Measurements from ENCODE around the gene DENND6A. TPM values are rescaled to one million over a fixed set of nuclear protein-coding genes. Genes with fewer than 3 reads are reported as not detected.

DENND6A gene
- total RNA-seq, 4 donors from 2014 or later = 36.9 to 52.0 (median 43.8) TPM

GRCh38 chr3:57675530-57675929, 17.3 kb downstream of the DENND6A start:
- Histone ChIP-seq H3K36me3 (no peaks in the 10 kb centered on the region), H3K27ac (peak overlapping the region in 1 of 3 donors; percentile 11), H3K27me3 (no peaks in the 10 kb centered on the region), H3K4me1 (peaks cover 4 to 15% of the 10 kb centered on the region in 2 donors), H3K9me3 (no peaks in the 10 kb centered on the region), H3K4me3 (replicated peaks in 1 of 3) (no peak overlapping the region)
- intact Hi-C loops (cut with DNase I) = no loop called here
- DNase-seq = no peak
- no peak for TF ChIP-seq POLR2A (IDR thresholded peaks at IDR 0.05)
- TF ChIP-seq, protein P1, sequence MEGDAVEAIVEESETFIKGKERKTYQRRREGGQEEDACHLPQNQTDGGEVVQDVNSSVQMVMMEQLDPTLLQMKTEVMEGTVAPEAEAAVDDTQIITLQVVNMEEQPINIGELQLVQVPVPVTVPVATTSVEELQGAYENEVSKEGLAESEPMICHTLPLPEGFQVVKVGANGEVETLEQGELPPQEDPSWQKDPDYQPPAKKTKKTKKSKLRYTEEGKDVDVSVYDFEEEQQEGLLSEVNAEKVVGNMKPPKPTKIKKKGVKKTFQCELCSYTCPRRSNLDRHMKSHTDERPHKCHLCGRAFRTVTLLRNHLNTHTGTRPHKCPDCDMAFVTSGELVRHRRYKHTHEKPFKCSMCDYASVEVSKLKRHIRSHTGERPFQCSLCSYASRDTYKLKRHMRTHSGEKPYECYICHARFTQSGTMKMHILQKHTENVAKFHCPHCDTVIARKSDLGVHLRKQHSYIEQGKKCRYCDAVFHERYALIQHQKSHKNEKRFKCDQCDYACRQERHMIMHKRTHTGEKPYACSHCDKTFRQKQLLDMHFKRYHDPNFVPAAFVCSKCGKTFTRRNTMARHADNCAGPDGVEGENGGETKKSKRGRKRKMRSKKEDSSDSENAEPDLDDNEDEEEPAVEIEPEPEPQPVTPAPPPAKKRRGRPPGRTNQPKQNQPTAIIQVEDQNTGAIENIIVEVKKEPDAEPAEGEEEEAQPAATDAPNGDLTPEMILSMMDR (IDR thresholded peaks at IDR 0.05) = no peak

DNA sequence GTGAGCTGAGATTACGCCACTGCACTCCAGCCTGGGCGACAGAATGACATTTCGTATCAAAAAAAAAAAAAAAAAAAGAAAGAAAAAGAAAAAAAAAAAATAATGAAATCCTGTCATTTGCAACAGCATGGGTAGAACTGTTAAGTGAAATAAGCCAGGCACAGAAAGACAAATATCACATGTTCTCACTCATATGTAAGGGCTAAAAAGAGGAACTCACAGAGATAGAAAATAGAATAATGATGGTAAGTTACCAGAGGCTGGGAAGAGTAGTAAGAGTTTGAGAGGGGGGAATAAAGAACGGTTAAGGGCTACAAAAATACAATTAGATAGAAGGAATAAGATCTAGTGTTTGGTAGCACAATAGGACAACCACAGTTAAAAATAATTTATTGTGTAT, 19.7 kb downstream of the DENND6A start:
- TF ChIP-seq, protein P1 (IDR thresholded peaks at IDR 0.05) = no peak
- TF ChIP-seq POLR2A (IDR thresholded peaks at IDR 0.05) = no peak
- Histone ChIP-seq H3K36me3 (no peaks in the 10 kb centered on the region), H3K4me1 (peaks cover 4 to 8% of the 10 kb centered on the region in 2 donors), H3K27ac (no peak overlapping the region), H3K27me3 (no peaks in the 10 kb centered on the region), H3K4me3 (replicated peaks in 1 of 3) (no peak overlapping the region), H3K9me3 (no peaks in the 10 kb centered on the region)
- WGBS, 2 donors = 88 to 93% methylated on average over 4 of the region's 4 CpGs
- intact Hi-C loops (cut with DNase I) = no loop called here
- no peak for DNase-seq

DNA sequence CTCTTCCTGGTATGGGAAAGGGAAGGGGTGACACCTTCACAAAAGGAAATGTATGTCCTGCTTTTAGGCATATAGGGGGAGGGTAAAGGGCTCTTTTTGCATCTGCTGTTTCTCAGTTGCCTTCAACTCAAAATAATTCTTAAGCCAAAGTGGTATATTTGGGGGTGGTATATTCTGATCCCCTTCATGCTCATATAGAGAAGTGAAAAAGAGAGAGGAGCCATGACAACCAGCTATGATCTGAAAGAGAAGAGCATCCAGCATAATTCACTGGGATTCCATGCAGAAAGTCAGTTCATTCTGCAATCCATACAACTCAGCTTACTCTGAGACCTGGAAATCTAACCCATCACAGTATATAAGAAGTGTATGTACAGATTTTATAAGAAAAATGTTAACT, 22.3 kb downstream of the DENND6A start:
- peaks cover 0 to 3% of the 10 kb centered on the region in 2 donors for H3K4me1 ChIP-seq
- H3K36me3 ChIP-seq = peaks cover 0 to 3% of the 10 kb centered on the region in 2 donors
- TF ChIP-seq, protein P1 (IDR thresholded peaks at IDR 0.05) = no peak
- TF ChIP-seq POLR2A (IDR thresholded peaks at IDR 0.05) = no peak
- no peak overlapping the region for H3K4me3 ChIP-seq (replicated peaks in 1 of 3)
- DNase-seq = no peak
- H3K9me3 ChIP-seq = no peaks in the 10 kb centered on the region
- no peaks in the 10 kb centered on the region for H3K27me3 ChIP-seq
- H3K27ac ChIP-seq = no peak overlapping the region
- intact Hi-C loops (cut with DNase I) = no loop called here

DNA sequence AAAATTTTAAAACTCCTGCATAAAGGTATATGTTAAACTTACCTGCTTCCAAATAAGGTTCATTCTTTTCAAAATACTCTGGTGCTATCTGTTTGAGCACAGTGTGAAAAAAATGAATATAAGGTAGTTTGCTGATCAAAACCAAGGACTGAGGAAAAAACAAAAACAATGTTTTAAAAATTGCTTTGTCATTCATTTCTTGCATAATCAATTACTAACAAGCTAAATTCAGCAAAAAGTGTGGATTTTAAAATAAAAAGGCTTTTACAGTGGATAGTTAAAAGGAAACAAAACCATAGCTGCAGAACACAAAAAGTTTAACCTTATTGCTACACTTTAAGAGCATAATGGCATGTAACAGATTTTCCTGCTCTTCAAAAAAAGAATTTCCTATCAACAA, 31.5 kb downstream of the DENND6A start:
- no peak for DNase-seq
- no peaks in the 10 kb centered on the region for H3K9me3 ChIP-seq
- intact Hi-C loops (cut with DNase I) = no loop called here
- peaks cover 12 to 28% of the 10 kb centered on the region in 2 donors for H3K36me3 ChIP-seq
- no peaks in the 10 kb centered on the region for H3K27me3 ChIP-seq
- H3K27ac ChIP-seq = no peak overlapping the region
- H3K4me3 ChIP-seq (replicated peaks in 1 of 3) = no peak overlapping the region
- H3K4me1 ChIP-seq = no peaks in the 10 kb centered on the region
- TF ChIP-seq, protein P1 (IDR thresholded peaks at IDR 0.05) = no peak
- no peak for TF ChIP-seq POLR2A (IDR thresholded peaks at IDR 0.05)

- no peak for TF ChIP-seq POLR2A (IDR thresholded peaks at IDR 0.05)
- TF ChIP-seq, protein P1 (IDR thresholded peaks at IDR 0.05) = no peak
- 97 to 99% methylated on average over 4 of the region's 4 CpGs for WGBS, 2 donors
- H3K27ac ChIP-seq = no peak overlapping the region
- H3K4me3 ChIP-seq (replicated peaks in 1 of 3) = no peak overlapping the region
- no peak for DNase-seq
- H3K27me3 ChIP-seq = no peaks in the 10 kb centered on the region
- no peaks in the 10 kb centered on the region for H3K4me1 ChIP-seq
- intact Hi-C loops (cut with DNase I) = no loop called here
- peaks cover 19 to 20% of the 10 kb centered on the region in 2 donors for H3K36me3 ChIP-seq
- H3K9me3 ChIP-seq = no peaks in the 10 kb centered on the region
Measured at GRCh38 chr3:57659806-57660439, 33.0 kb downstream of the DENND6A start.
